NCI-H128 (cell line): Measurements from ENCODE around the gene UBQLN4.
"Not testable (repeated sequence)": the region's sequence is repeated elsewhere in the genome, so short reads cannot be mapped to it uniquely, and the experiment has no call there.

Experiments used
- DNase-seq: peaks from one replicate; lab custom pipeline; 2025; ENCODE audit not compliant: unreplicated experiment; lab: John Stamatoyannopoulos, UW

The UBQLN4 gene

DNA sequence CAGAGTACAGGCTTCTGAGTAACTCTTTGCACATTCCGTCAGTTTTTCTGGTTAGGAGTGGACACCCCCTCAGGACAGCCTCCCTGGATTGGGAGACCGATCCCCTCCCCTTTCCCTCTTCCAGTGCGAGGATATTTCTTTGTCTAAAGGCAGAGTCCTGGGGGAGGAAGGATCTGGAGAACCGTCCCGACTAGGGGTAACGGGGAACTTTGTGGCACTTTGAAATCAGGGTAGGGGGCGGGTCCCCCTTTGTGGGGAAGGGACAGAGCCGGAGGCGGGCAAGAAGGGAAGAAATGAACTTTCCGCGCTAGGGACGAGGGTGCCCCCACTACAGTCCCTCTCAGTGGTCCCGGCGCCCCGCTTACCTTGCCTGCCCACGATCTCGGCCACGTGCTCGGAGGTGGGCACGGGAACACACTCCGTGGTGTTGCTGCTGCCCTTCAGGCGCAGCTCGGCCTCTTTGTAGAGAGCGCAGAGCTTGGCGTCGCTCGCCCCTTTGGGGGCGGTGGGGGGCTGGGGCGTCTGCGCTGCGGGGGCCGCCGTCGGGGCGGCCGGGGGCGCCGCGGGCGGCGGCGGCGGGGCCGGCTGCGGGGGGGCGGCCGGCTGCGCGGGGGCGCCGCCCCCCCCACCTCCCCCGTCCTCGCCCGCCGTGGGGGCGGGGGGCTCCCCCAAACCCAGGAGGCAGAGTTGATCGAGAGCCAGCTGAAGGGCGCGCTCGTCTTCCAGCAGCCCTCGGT lies 27.8 kb upstream of the UBQLN4 start:
- no peak for DNase-seq

DNA sequence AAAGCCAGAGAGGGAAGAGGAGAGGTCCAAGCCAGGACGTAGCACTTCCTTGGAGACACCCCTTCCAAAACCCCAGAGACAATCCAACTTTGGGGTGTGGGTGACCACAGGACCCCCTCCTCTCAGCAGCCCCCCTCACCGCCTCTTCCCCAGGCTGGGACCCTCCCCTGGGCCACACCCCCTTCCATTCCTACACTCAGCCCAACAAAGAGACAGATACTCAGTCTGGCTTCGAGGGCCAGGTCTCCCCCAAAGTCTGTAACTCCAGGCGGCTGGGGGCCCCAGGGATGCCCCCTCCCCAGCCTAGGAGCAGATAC lies 27.2 kb upstream of the UBQLN4 start:
- no peak for DNase-seq

DNA sequence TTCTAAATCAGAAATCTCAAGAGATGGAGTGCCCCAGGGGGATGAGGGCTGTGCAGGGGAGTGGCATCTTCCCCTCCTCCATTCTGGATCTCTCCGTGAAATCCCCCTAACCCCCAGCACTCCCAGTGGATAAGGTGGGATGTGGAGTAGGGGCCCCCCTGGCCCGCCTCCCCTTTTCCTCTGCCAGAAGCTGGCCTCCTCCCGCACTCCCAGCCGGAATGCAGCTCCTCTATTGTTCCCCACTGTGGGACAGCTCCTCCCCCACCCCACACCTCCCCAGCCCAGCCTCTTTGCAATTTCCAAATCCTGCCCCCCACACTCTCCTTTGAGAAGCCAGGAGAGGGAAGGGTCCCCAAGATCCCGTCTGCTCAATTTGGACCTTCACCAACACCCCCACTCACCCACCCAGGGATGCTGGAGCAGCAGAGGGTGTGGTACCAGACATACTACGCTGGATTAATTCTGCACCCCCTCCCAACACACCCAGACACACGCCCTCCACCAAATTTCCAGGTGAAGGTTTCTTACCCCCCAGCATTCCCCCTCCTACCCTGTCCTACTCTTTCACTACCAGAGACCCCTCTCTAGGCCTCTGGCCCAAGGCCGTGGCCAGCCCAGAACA lies 26.8 kb upstream of the UBQLN4 start:
- no peak for DNase-seq

DNA sequence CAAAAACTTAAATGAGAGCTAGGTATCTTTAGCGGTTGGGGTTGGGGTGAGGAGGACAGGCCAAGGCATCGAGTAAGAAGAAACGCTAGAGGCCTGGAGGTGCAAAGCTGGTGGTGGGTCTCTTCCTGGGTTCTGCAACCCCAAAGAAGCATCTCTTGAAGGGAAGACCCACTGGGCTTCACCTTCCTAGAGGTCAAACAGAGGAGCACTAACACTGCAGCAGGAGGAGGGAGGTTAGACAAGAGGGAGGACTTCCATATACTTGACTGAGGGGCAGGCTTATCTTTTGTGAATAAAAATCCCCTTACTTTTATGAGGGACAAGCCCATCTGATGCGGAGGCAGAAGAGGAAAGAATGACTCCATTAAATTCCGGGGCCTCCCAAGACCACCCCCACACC lies 26.2 kb upstream of the UBQLN4 start:
- no peak for DNase-seq

DNA sequence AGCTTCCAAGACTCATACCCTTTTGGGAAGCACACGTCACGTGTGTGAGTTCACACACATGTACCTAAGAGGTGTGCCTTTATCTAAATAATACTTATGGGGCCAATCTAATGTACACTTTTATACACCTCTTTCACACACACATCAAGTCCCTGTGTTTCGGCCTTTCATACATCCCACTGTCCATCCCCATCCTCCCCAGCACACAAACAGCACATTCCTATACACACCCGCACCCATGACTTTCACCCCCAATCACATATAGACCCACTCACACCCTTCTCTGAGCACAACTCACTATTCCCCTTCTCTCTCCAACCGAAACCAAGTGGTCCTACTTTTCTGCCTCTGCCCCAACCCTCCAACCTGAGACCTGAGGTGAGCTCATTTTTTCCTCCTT lies 25.1 kb upstream of the UBQLN4 start:
- DNase-seq, result no peak

DNA sequence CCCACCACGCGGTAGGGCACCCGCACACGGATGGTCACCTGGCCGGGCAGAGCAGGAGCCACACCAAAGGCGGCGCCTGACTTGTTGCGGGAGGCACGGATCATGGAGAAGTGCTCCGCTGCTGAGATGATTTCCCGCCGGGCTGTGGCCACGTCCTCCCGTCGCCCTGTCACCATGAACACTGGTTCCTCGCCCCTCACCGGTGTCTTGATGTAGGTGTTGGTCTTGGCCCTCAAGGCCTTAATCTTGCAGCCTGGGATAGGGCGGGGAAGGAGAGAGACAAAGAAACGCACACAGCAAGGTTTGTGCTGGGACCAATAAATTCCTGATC lies 23.8 kb upstream of the UBQLN4 start:
- DNase-seq, result no peak

DNA sequence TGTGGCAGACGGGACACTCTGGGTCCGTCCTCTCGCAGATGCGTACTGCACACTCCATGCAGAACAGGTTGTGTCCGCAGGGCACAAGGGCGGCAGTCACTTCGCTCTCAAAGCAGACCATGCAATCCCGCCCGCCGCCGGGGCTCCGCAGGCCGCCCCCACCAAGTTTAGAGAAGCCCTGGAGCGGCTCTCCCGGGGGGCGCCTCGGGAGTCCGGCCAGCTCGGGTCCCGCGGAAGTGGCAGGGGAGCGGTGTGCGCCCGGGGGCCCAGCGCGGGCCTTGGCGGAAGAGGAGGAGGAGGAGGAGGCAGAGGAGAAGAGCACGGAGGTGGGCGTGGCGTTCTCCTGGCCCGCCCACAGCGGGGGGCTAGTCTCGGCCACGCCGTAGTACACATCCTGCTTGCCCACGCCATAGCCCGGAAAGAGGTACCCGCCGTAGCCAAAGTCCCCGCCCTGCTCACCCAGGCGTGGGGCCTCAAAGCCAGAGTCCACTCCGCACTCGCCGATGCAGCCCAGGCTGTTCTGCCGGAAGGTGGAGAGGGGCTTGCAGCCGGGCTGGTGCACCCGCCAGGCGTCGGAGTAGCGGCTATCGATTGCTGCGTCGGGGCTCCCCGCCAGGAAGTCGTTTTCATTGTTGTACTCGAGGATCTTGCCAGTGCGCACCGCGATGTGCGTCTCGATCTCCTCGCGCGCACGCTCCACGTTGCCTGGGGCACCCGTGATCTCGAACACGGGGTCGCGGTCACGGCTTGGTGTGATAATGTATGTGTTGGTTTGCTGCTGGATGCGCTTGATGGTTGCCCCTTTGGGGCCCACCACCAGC lies 23.2 kb upstream of the UBQLN4 start:
- DNase-seq, result no peak

DNA sequence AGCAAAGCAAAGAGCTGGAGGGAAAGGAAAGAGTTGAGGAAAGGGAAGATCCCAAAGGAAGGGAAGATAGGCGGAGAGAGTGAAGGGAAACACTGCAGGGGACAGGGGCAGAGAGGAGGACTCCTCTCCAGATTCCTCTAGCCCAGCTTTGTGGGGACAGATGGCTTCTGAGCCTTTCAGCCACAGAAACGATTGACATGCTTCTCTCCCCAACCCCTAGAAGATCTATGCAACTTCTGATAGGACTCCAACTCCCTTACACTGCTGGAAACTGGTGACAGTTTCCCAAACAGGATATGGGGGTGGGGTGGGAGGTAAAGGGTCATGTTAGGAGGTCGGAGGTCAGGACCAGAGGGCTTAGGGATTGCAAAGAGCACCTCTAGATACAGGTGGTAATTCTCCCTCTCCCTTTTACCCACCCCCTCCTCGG lies 22.2 kb upstream of the UBQLN4 start:
- no peak for DNase-seq

DNA sequence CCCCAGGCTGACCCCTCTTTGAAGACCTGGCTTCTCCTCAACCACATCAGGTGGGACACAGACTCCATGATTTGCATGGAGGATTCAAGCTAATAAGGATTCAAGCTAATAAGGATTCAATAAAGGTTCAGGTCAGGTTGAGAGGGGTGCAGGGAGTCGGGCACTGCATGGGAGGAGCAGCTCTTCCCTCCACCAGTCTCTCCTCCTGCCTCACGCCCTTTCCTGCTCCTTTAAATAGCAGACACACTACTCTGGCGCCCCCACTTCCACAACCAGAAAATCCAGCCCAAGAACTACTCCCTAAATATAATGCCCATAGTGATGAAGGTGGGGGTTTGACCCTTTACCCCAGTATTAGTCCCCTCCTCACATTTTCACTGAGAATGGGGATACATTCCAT lies 21.6 kb upstream of the UBQLN4 start:
- DNase-seq, result no peak

DNA sequence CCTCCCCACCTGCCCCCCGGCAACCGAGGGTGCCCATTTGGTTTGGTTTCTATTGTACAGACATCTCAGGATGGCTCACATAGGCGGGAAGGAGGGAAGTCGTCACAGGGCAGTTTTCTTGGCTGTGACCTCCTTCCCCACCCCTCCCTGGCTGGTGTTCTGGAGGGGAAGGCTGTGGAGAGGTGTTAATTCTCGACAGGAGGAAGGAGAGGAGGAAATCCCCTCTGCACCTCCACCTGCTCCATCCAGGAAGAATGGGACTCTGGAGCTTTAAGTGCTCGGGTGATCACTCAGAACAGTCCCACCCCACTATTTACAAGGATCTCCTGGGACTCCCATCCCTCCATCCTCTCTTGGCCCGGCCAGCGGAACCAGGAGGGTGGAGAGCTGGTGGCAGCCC lies 21.1 kb upstream of the UBQLN4 start:
- no peak for DNase-seq

DNA sequence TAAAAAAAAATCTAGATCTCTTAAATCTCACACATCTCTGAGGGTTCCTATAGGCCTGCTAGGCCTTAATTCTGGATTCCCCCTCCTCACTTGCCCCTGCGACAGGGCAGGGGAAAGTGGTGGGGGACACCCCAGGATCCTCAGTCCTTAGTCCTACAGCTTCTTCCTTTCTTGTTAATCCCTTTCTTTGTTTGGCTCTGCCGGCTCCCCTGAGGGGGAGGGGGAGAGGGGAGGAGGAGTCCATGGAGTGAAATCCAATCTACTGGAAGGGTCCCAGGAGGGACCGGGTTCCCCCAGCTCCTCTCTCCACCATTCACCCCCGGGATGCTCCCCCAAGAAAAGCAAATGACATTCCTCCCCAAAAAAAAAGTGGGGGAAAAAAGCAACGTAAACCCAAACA lies 20.1 kb upstream of the UBQLN4 start:
- DNase-seq, result no peak

DNA sequence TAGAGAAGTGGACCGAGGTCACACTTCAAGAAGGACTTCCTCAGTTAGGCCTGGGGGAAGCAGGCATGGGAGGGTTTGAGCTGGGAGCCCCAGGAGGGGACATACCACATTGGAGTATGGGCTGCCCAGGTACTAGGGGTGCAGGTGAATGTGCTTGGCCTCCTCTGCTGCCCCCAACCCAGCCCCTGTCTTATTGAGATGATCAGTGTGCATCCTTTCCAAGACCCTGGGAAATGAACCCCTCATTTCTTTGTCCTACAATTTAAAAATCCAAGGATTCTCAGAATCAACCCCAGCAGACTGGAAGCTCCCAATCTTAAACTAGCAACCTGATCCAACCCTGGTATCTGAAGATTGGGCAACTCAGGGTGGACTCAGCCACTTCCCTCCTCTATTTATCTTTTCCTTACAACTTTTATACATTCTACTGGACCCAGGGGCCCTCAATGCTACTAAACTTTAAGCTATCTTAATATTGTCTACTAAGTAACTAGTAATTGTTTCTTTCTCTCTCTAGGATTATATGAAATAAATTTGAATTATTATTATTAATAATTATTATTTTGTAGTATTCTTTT lies 19.6 kb upstream of the UBQLN4 start:
- no peak for DNase-seq

DNA sequence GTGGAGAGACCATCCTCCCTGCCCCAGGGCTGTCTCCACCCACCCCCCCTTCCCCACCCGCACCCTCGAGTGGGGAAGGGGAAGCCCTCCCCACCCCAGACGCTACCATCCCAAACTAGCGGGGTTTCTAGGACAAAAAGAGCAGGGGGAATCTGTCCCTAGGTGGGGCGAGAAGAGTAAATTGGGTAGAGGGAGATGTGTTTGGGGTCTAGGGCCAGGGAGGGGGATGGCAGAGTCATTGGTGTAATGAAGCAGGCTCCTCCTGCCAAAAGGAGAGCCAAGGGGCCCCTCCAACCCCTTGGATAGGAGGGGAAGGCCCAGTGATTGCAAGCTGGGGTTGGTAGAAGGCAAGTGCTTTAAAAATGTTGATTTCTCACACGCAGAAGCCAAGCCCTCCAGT lies 18.7 kb upstream of the UBQLN4 start:
- no peak for DNase-seq

DNA sequence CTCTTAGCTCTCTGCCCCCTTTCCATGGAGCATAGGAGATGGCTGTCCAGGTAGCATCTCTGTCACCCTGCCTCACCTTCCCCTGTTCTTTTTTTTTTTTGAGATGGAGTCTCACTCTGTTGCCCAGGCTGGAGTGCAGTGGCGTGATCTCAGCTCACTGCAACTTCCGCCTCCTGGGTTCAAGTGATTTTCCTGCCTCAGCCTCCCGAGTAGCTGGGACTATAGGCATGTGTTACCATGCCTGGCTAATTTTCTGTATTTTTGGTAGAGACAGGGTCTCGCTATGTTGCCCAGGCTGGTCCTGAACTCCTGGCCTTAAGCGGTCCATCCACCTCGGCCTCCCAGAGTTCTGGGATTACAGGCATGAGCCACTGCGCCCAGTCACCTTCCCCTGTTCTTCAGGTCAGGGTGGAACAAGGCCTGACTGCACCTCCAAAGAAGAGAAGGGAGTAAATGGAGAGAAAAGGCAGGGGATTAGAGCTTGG lies 17.8 kb upstream of the UBQLN4 start:
- DNase-seq, result not testable (repeated sequence)

DNA sequence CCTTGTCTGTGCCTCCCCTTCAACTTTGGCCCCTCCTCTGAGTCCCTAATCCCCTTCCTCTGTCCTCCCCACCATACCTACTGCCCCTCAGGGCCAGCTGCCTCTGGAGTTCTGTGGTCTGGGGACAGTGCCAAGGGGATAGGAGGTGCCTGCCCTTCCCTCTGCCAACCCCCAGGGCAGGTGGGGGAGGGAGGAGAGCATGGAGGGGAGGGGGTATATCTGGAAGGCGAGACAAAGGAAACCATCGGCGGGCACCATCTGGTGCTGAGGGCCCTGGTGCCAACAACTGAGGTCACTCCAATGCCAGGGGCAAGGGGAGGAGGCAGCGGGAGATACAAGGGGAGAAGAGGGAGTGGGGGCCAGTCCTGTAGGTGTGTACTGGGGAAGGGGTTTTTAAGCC lies 16.9 kb upstream of the UBQLN4 start:
- DNase-seq, result no peak

DNA sequence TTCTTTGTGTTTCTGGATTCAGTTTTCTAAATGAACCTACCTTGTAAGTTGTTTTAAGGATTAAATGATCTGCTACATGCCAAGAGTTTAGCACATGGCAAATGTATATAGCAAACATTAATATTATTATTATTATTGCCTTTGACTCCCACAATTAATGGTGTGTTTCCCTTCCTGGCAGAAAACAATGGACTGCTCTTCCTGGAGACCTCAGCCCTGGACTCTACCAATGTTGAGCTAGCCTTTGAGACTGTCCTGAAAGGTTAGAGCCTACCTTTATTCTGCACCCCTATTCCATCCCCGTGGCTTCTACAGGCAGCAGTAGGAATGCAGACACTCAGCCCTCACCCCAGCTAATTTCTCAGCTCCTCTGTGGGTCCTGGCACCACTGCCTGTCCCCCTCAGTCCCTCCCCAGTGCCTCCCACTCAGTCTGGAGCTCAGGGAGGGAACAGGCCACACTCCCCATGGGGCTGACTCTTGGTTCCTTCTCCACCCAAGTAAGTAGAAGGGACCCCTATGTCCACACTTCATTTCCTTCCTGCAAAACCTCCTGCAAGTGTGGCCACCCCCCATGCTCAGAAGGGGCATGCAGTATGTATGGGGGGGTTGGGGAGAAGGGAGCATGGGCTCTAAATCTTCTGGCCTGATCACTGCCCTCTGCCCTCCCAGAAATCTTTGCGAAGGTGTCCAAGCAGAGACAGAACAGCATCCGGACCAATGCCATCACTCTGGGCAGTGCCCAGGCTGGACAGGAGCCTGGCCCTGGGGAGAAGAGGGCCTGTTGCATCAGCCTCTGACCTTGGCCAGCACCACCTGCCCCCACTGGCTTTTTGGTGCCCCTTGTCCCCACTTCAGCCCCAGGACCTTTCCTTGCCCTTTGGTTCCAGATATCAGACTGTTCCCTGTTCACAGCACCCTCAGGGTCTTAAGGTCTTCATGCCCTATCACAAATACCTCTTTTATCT lies 16.2 kb upstream of the UBQLN4 start:
- DNase-seq, result no peak

DNA sequence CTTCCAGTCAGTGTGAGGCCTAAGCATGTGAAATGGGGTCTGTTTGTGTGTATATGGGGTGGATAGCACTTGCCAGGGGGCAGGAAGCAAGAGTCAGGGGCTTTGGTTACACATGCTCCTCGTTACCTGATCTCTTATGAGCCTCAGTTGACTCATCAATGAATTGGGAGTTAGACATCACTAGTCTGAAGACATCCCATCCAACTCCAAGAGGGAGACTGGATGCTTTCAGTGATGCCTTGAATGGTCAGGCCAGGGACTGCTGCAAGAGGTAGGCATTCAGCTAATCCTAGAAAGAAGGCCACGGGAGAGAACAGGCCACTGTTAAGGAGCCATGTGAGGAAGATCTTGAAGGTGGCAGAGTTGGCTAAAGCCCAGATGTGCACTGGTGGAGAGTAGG lies 13.7 kb upstream of the UBQLN4 start:
- no peak for DNase-seq

DNA sequence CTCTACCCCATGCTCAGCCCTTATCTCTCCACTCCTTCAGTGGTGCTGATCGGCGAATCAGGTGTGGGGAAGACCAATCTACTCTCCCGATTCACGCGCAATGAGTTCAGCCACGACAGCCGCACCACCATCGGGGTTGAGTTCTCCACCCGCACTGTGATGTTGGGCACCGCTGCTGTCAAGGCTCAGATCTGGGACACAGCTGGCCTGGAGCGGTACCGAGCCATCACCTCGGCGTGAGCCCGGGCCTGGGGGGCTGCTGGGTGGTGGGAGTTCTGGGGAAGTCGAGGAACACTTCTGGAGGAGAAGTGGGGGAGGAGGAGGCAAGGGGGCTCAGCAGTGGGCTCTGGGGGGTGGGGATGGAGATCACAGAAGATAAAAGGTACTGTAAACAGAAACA lies 12.3 kb upstream of the UBQLN4 start:
- no peak for DNase-seq

DNA sequence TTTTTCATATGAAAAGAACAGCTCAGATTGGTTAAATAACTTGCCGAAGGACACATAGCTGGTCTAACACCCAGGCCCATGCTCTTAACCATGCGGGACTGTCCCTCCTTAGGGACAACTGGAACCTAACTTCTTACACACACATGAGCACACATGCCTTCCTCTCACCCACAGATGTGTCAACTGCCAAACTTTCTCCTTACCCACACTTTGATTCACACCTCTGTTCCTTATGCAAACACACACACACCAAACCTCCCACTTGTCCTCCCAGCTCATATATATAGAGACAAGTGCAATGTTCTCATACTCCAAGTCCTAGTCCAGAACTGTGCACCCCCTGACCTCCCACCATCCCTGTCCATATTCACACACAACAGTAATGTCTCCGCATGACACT lies 11.6 kb upstream of the UBQLN4 start:
- no peak for DNase-seq

DNA sequence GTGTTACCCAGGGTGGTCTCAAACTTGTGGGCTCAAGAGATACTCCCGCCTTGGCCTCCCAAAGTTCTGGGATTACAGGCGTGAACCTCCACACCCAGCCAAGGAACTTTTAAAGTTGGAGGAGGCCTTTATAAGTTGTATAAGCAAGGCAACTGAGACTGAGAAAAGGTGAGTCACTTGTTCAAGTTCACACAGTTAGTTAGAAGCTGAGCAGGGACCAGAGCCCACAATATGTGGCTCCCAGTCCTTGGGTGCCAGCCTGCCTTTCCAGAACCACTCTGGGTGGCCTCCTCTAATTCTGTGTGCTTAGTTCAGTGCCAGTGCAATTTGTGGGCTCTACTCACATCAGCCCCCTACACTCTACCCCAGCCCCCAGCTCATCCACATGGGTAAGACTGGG lies 11.0 kb upstream of the UBQLN4 start:
- DNase-seq, result no peak

DNA sequence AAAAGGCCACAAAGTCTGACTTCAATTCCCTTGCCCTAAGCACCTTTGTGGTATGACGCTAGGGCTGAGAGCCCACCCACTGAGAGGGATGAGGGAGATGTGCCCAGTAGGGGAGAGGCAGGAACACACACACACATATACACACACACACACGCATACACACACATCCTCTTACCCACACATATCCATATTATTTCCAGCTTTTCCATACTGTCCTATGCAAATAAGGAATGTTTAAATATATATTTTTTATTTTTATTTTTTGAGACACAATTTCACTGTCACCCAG lies 10.3 kb upstream of the UBQLN4 start:
- DNase-seq, result no peak
